ENCODE results near the gene RTEL1.
"Not testable (repeated sequence)": the region's sequence is repeated elsewhere in the genome, so short reads cannot be mapped to it uniquely, and the experiment has no call there.

Gene RTEL1

DNA sequence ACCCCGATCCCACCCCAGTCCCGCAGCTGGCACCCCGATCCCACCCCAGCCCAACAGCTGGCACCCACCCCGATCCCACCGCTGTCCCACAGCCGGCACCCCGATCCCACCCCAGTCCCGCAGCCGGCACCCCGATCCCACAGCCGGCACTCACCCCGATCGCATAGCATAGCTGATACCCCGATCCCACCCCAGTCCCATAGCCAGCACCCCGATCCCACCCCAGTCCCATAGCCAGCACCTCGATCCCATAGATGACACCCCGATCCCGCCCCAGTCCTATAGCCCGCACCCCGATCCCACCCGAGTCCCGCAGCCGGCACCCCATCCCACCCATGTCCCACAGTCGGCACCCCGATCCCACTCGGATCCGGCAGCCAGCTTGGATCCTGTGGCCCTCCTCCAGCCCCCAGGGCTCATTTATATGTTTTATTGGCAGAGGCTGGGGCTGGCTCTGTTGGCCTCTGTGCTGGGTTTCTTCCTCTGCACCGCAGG is 30.3 kb upstream of the RTEL1 start:
- no CpG with 5 or more reads among the region's 28 CpGs for WGBS (ENCODE audit: insufficient coverage, insufficient read length)
- Histone ChIP-seq H3K27me3 (ENCODE audit: control insufficient read depth, insufficient read depth, low read length) (no peaks in the 10 kb centered on the region), H3K4me3 (ENCODE audit: low read length) (peak overlapping the region; percentile 81; the same call in 1 of the 2 replicates), H3K27ac (ENCODE audit: low read length) (no peak overlapping the region), H3K36me3 (ENCODE audit: control insufficient read depth, insufficient read depth, low read length) (no peaks in the 10 kb centered on the region), H3K9me3 (ENCODE audit: control insufficient read depth, insufficient read depth, low read length) (no peaks in the 10 kb centered on the region), H3K4me1 (ENCODE audit: control insufficient read depth, insufficient read depth, low read length) (peaks cover 3% of the 10 kb centered on the region)
- DNase-seq (ENCODE audit: low read depth, low spot score): no peak

DNA sequence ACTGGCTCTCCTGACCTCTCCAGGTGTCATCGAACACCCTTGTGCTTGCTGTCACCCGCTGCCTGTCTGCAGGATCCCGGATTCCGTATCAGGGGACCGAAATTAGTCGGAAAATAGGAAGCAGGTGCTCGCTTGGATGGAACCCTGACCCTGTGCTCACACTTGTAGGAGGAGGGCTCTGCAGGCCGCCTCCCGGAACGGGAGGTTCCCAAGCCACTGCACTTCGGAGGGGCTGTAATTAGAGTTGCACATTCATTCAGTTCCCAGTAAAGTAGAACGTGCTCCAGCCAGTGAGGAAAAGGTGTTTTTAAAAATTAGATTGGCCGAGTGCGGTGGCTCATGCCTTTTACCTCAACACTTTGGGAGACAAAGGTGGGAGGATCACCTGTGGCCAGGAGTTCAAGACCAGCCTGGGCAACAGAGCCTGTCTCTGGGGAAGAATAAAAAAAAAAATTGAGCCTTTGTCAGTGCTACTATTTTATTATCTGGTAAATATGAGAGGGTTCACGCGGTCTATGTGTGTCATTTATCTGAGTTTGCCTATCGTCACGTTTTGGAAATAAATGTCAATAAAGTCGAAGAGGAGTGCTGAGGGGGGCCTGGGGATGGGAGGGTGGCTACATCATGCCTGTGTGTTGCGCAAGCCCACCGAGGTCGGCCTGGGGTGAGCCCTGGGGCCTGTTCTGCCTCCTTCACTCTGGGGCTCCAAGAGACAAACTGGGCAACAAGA is 29.7 kb upstream of the RTEL1 start:
- Histone ChIP-seq H3K4me3 (ENCODE audit: low read length) (no peak overlapping the region), H3K4me1 (ENCODE audit: control insufficient read depth, insufficient read depth, low read length) (peaks cover 2% of the 10 kb centered on the region; the same call in 1 of the 2 replicates), H3K36me3 (ENCODE audit: control insufficient read depth, insufficient read depth, low read length) (no peaks in the 10 kb centered on the region), H3K9me3 (ENCODE audit: control insufficient read depth, insufficient read depth, low read length) (no peaks in the 10 kb centered on the region), H3K27ac (ENCODE audit: low read length) (no peak overlapping the region), H3K27me3 (ENCODE audit: control insufficient read depth, insufficient read depth, low read length) (no peaks in the 10 kb centered on the region)
- no CpG with 5 or more reads among the region's 22 CpGs for WGBS (ENCODE audit: insufficient coverage, insufficient read length)
- no peak for DNase-seq (ENCODE audit: low read depth, low spot score)

DNA sequence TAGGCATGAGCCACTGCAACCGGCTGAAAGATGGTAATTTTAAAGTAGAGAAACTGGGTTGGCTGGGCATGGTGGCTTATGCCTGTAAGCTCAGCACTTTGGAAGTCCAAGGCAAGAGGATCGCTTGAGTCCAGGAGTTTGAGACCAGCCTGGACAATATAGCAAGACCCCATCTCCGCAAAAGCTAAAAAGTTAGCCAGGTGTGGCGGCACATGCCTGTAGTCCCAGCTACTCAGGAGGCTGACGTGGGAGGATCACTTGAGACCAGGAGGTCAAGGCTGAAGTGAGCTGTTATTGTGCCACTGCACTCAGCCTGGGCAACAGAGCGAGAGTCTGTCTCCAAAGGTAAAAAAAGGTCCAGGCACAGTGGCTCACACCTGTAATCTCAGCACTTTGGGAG is 27.2 kb upstream of the RTEL1 start:
- H3K27me3 ChIP-seq (ENCODE audit: control insufficient read depth, insufficient read depth, low read length); H3K36me3 ChIP-seq (ENCODE audit: control insufficient read depth, insufficient read depth, low read length): not testable (repeated sequence)

DNA sequence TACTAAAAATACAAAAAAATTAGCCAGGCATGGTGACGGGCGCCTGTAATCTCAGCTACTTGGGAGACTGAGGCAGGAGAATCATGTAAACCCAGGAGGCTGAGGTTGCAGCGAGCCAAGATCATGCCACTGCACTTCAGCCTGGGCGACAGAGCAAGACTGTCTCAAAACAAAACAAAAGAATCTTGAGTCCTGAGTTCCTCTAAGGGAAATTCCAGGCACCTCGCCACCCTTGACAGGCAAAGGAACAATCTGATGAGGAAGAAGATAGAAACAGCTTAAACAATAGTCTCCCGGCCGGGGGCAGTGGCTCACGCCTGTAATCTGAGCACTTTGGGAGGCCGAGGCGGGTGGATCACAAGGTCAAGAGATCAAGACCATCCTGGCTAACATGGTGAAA is 26.7 kb upstream of the RTEL1 start:
- no CpG with 5 or more reads among the region's 10 CpGs for WGBS (ENCODE audit: insufficient coverage, insufficient read length)
- not testable (repeated sequence) for H3K36me3 ChIP-seq (ENCODE audit: control insufficient read depth, insufficient read depth, low read length); H3K27ac ChIP-seq (ENCODE audit: low read length); H3K9me3 ChIP-seq (ENCODE audit: control insufficient read depth, insufficient read depth, low read length); DNase-seq (ENCODE audit: low read depth, low spot score); H3K4me3 ChIP-seq (ENCODE audit: low read length); H3K27me3 ChIP-seq (ENCODE audit: control insufficient read depth, insufficient read depth, low read length); H3K4me1 ChIP-seq (ENCODE audit: control insufficient read depth, insufficient read depth, low read length)

More for the DNA sequence above, 27.2 kb upstream of the RTEL1 start:
- not testable (repeated sequence) for H3K4me1 ChIP-seq (ENCODE audit: control insufficient read depth, insufficient read depth, low read length); H3K27ac ChIP-seq (ENCODE audit: low read length); DNase-seq (ENCODE audit: low read depth, low spot score); H3K4me3 ChIP-seq (ENCODE audit: low read length); H3K9me3 ChIP-seq (ENCODE audit: control insufficient read depth, insufficient read depth, low read length)
- no CpG with 5 or more reads among the region's 6 CpGs for WGBS (ENCODE audit: insufficient coverage, insufficient read length)

DNA sequence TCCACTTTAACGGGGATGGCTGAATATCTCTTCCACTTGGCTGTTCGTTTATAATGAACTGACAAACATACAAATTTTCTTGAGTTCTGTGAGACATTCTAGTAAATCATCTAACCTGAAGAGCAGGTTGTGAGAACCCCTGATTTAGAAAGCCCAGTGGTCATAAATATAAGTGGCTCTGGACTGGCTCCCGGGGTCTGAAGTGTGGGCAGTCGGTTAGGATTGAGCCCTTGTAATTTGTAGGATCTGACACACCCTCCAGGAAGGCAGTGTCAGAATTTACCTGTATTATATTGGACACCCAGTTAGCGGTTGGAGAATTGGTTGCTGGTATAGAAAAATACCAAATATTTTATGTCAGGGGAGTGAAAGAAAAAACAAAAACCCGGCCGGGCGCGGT is 24.4 kb upstream of the RTEL1 start:
- DNase-seq (ENCODE audit: low read depth, low spot score): no peak
- Histone ChIP-seq H3K36me3 (ENCODE audit: control insufficient read depth, insufficient read depth, low read length) (no peaks in the 10 kb centered on the region), H3K27ac (ENCODE audit: low read length) (no peak overlapping the region), H3K4me1 (ENCODE audit: control insufficient read depth, insufficient read depth, low read length) (no peaks in the 10 kb centered on the region), H3K9me3 (ENCODE audit: control insufficient read depth, insufficient read depth, low read length) (no peaks in the 10 kb centered on the region), H3K4me3 (ENCODE audit: low read length) (no peak overlapping the region), H3K27me3 (ENCODE audit: control insufficient read depth, insufficient read depth, low read length) (no peaks in the 10 kb centered on the region)
- WGBS (ENCODE audit: insufficient coverage, insufficient read length): no CpG with 5 or more reads among the region's 9 CpGs

DNA sequence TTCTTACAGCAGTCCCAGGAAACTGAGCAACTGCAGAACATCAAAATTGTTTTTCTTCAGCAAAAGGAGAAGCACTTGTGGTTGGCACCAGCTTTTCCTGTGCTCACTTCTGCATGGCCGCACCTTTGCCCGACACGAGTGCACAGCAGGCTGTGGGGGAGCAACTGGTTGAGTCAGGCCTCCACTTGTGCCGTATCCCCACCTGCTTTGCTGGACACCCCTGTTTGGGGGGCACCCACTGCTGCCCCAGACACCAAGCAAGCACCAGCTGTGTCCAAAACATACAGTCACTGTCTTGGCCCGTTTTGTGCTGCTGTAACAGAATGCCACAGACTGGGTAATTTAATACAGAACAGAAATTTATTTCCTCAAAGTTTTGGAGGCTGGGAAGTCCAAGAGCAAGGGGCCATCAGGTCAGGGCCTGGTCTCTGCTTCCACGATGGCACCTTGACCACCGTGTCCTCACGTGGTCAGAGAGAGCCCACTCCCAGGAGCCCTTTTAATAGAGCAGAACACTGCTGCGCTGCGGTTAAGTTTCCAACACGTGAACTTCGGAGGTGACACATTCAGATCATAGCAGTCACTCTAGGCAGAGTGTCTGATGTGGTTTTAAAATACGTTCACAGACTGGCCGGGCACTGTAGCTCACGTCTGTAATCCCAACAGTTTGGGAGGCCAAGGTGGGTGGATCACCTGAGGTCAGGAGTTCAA is 22.5 kb upstream of the RTEL1 start:
- no peaks in the 10 kb centered on the region for H3K4me1 ChIP-seq (ENCODE audit: control insufficient read depth, insufficient read depth, low read length)
- DNase-seq (ENCODE audit: low read depth, low spot score): no peak
- WGBS (ENCODE audit: insufficient coverage, insufficient read length): no CpG with 5 or more reads among the region's 15 CpGs
- no peak overlapping the region for H3K4me3 ChIP-seq (ENCODE audit: low read length)
- no peaks in the 10 kb centered on the region for H3K27me3 ChIP-seq (ENCODE audit: control insufficient read depth, insufficient read depth, low read length)
- H3K9me3 ChIP-seq (ENCODE audit: control insufficient read depth, insufficient read depth, low read length): no peaks in the 10 kb centered on the region
- no peak overlapping the region for H3K27ac ChIP-seq (ENCODE audit: low read length)
- no peaks in the 10 kb centered on the region for H3K36me3 ChIP-seq (ENCODE audit: control insufficient read depth, insufficient read depth, low read length)

DNA sequence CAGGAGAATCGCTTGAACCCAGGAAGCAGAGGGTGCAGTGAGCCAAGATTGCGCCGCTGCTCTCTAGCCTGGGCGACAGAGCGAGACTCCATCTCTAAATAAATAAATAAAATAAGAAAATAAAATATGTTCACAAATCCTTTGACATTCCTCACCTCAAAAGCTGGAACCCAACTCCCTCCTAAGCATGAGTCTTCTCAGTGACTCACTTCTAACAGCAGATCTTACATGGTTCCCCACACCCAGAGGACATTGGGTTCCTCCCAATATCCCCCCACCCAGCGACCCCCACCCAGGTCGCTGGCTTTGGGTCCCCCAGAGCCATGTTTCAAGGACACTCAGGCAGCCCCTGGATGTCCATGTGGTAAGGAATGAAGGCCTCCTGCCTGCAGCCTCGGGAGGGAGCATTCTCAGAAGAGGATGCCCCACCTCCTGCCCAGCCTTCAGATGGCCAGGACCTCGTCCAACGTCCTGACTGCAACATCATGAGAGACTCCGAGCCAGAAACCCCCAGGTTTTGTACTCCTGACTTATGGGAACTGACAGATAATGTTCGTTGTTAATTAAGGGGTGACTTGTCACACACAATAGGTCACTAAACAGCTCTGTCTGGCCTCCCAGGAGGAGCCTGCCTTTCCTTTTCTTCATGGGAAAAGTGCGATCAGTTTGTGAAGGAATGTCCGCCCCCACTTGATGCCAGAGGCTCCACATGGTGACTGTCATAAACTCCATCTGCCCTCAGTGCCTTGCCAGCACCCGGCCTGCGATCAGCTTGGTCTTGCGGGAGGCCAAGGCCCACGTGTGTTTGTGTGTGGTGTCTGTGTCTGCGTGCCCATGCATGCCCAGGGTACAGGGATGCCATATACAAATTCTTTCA is 21.1 kb upstream of the RTEL1 start:
- Histone ChIP-seq H3K4me1 (ENCODE audit: control insufficient read depth, insufficient read depth, low read length) (peaks cover 3% of the 10 kb centered on the region; the same call in 1 of the 2 replicates), H3K36me3 (ENCODE audit: control insufficient read depth, insufficient read depth, low read length) (no peaks in the 10 kb centered on the region), H3K27me3 (ENCODE audit: control insufficient read depth, insufficient read depth, low read length) (no peaks in the 10 kb centered on the region), H3K9me3 (ENCODE audit: control insufficient read depth, insufficient read depth, low read length) (no peaks in the 10 kb centered on the region), H3K27ac (ENCODE audit: low read length) (no peak overlapping the region), H3K4me3 (ENCODE audit: low read length) (no peak overlapping the region)
- no peak for DNase-seq (ENCODE audit: low read depth, low spot score)
- no CpG with 5 or more reads among the region's 19 CpGs for WGBS (ENCODE audit: insufficient coverage, insufficient read length)

DNA sequence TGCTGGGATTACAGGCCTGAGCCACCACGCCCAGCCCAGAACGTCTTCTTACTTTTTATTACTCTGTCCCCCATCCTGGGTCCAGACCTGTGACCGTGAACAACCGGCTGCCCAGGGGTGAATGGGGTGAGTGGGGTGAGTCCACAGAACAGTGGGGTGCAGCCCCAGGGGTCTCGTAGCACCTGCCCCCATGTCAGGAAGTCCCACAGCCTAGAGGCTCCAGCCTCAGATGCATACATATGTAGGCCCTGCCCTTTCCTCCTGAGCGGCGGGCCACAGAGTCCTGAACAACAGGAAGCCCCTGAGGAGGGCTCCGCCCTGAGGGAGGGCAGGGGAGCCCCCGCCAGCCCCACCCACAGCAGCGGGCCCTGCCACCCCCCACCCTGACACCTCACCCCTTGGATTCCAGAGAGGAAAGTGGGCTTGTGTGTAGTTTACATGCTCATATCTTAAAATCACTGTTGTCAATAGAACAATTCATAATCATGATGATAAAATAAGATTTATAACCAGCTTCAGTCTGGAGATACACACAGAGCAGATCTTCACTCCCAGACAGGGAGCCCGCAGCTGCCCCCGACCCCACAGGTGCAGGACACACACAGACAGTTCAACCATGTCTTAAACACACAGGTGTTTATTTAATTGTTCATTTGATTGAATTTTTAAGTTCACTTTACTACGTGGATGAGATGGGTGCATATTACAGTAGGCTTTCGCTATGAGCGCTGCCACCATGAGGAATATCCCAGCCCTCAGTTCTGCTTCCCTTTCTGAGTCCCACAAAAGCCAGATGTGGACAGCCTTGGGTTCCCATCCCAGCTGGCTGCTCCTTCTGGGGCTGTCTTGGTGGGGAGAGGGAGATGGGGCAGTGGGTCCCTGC is 18.8 kb upstream of the RTEL1 start:
- Histone ChIP-seq H3K36me3 (ENCODE audit: control insufficient read depth, insufficient read depth, low read length) (no peaks in the 10 kb centered on the region), H3K9me3 (ENCODE audit: control insufficient read depth, insufficient read depth, low read length) (no peaks in the 10 kb centered on the region), H3K27ac (ENCODE audit: low read length) (no peak overlapping the region), H3K27me3 (ENCODE audit: control insufficient read depth, insufficient read depth, low read length) (no peaks in the 10 kb centered on the region), H3K4me1 (ENCODE audit: control insufficient read depth, insufficient read depth, low read length) (peaks cover 3% of the 10 kb centered on the region; the same call in 1 of the 2 replicates), H3K4me3 (ENCODE audit: low read length) (no peak overlapping the region)
- DNase-seq (ENCODE audit: low read depth, low spot score): no peak
- no CpG with 5 or more reads among the region's 15 CpGs for WGBS (ENCODE audit: insufficient coverage, insufficient read length)

DNA sequence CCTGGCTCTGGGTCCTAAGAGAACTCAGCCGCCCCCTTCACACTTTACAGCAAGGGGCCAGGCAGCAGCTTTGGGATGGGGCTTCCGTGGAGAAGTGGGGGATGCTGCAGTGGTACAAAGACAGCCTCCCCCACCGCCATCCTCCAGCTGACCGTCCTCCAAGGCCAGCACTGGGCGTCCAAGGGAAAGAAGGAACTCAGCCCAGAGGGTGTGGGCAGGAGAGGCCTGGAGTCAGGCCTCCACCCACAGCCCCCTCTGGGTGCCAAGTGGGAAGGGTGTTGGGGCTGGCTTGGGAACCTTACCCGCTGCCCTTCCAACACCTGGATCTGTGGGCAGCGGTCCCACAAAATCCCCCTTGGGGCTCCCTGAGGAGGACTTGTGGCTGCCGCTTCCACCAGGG is 18.0 kb upstream of the RTEL1 start:
- Histone ChIP-seq H3K27ac (ENCODE audit: low read length) (no peak overlapping the region), H3K4me3 (ENCODE audit: low read length) (no peak overlapping the region), H3K4me1 (ENCODE audit: control insufficient read depth, insufficient read depth, low read length) (peaks cover 3% of the 10 kb centered on the region; the same call in 1 of the 2 replicates), H3K36me3 (ENCODE audit: control insufficient read depth, insufficient read depth, low read length) (no peaks in the 10 kb centered on the region), H3K9me3 (ENCODE audit: control insufficient read depth, insufficient read depth, low read length) (no peaks in the 10 kb centered on the region), H3K27me3 (ENCODE audit: control insufficient read depth, insufficient read depth, low read length) (no peaks in the 10 kb centered on the region)
- no peak for DNase-seq (ENCODE audit: low read depth, low spot score)
- WGBS (ENCODE audit: insufficient coverage, insufficient read length): no CpG with 5 or more reads among the region's 8 CpGs

All from iPS DF 6.9 (cell line).